Activated naive CD4-positive, alpha-beta T cell treated with anti-CD3 and anti-CD28 coated beads, Interleukin-2, amount 10 ng/mL, durations not matched to agents 5 hours and 36 hours (primary cell): Measurements from ENCODE around the gene RBKS. TPM values are rescaled to one million over a fixed set of nuclear protein-coding genes. Genes with fewer than 3 reads are reported as not detected.

Experiments
- total RNA-seq, 2 experiments: library from RNA; stranded (reverse); gene quantifications; one replicate each; pipeline ENCODE4 v1.2.3, GENCODE V29; 2021

The RBKS gene
- total RNA-seq = 1 to 10 TPM; 1.3 TPM

DNA sequence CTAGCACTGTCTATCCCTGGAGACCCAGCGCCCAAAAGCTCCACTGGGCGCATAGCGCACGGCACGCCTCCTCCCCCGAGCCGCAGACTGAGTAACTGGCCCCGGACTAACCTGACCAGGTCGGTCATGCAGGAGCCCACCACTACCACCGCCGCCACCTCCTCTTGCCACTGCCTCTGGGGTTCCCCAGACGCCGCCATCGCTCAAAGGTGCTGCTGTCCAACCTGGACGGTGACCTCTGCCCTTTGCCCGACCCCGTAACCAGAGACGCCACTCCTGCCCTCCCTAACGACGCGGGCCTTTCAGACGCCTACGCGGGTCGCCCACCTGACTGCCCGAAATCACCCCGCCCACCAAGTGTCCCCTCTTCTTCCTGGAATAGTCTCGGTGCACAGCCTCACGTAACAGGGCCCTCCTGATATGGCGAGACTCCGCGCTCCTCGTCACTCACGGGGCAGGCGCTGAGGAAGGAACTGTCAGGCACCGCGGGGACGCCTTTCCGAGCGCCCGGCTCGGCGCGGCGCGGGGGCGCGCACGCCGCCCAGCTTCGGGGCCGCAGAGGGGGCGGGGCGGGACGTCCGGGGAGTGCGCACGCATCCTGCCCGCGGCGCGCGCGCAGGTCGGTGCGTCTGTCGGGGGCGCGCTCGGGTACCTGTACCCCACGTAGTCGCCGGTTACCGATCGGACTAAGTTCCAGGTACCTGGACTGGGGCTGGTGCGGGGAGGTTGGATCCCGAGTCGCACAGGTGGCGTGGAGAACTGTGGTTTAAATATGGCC is at the start of gene RBKS, which contains the start of gene BABAM2:
RBKS (minus strand) TSS at position 242 of the 778 bp plus-strand sequence; CDS start at position 200, 42 bp downstream.
BABAM2 (plus strand) TSS at position 584 of the 778 bp plus-strand sequence. CDS start 3,828 bp downstream, outside the sequence.

DNA sequence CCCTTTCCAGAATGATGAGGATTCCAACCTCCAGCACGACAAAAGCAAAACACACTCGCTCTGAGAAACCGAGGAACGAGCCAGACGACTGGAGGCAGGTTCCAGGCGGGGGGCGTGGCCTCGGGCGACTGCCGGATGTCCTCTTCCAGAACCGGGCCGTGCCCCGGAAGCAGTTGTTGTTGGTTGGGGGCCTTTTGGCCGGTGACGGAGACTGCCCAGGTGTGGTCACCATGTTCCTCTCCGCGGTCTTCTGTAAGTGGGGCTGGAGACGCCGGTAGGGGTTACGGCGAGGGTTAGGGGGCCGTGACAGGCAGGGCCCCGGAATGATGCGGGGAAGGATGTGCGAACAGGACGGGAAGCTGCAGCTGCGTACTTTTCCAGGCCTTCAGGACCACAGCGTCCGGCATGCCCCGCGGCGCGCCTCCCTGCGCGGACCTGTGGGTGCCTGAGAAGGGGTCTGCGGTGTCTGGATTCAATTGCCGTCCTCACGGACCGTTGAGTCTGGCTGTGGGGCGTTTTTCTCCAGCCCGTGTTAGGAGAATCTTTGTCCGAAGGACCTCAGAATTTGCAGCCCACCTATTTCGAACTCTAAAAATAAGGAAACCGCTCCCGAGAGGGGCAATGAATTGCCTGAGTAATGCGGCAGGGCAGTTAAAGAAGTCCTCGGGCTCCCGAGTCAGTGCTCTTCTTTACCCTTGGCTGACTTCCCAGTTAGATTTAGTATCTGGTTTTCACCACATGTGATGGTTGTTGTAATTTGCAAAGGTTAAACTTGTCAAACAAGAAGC is 118.4 kb downstream of the RBKS start, which contains the start of gene MRPL33:
MRPL33 (plus strand) TSS at position 172 of the 788 bp plus-strand sequence; CDS start at position 231, 59 bp downstream.

Other genes with a start within 250 kb of the RBKS start
- gene SUPT7L, start 226.8 kb downstream of the RBKS start, total RNA-seq = 10 to 100 TPM; 35.3 to 36.0 TPM
- 10 to 100 TPM; 22.6 to 23.3 TPM for gene SLC4A1AP, start 226.5 kb downstream of the RBKS start, total RNA-seq
- gene MRPL33, start 118.7 kb downstream of the RBKS start, total RNA-seq = 10 to 100 TPM; 53.3 to 55.4 TPM
- gene BABAM2, start 342 bp upstream of the RBKS start, total RNA-seq = 10 to 100 TPM; 36.1 to 39.6 TPM